Measurements from ENCODE around the gene SLC25A2.

The SLC25A2 gene

GRCh38 chr5:141258464-141258863, 45.4 kb downstream of the SLC25A2 start:
- TF ChIP-seq CTCF (IDR thresholded peaks at IDR 0.05; ENCODE audit: borderline replicate concordance, control extremely low read depth, extremely low read depth, insufficient read depth, missing control alignments), result no peak
- DNase-seq (ENCODE audit: low spot score), result no peak
- in situ Hi-C loops (cut with MboI; ENCODE audit: low sequenced_read_pairs, unreplicated experiment), result no loop called here

Measured in GM13976 (cell line).